Lung (tissue), 16 donors: ENCODE data around the gene CADM3. TPM values are rescaled to one million over a fixed set of nuclear protein-coding genes. Genes with fewer than 3 reads are reported as not detected.
A peak's percentile ranks its signal among the peaks of the same experiment; 100 is the strongest.

Experiments
- ATAC-seq: fragments of 200-7000 bp; cut with Tn5 transposase; one replicate; pipeline ENCODE4 v1.9.1; 2020; ENCODE audit warnings: moderate number of reproducible peaks; ENCODE audit not compliant: insufficient read depth, low FRiP score
- DNase-seq, 3 donors: peaks; one replicate each; pipeline ENCODE4 v3.0.0-alpha.2; 2013 to 2017
- H3K27ac ChIP-seq, 2 donors: one replicate each; pipeline ENCODE4 v1.5.1; 2013; ENCODE audit warnings: mild to moderate bottlenecking in 2 of 2, moderate library complexity in 2 of 2, control low read depth in 1 of 2, inconsistent platforms in 1 of 2, low read depth in 1 of 2, low read length in 1 of 2
- H3K27me3 ChIP-seq, 3 donors: one replicate each; pipeline ENCODE4 v1.5.1; 2013; ENCODE audit warnings: low read length in 2 of 3; ENCODE audit not compliant: control insufficient read depth in 3 of 3, insufficient read depth in 3 of 3
- H3K36me3 ChIP-seq, 4 donors: one replicate each; pipeline ENCODE4 v1.5.1; 2013; ENCODE audit warnings: low read length in 4 of 4, mild to moderate bottlenecking in 1 of 4, moderate library complexity in 1 of 4; ENCODE audit not compliant: control insufficient read depth in 4 of 4, insufficient read depth in 4 of 4
- H3K4me1 ChIP-seq, 5 donors: one replicate each; pipeline ENCODE4 v1.5.1; 2013; ENCODE audit warnings: low read length in 5 of 5, mild to moderate bottlenecking in 2 of 5, moderate library complexity in 1 of 5; ENCODE audit not compliant: control insufficient read depth in 5 of 5, insufficient read depth in 5 of 5
- H3K4me3 ChIP-seq: one replicate; pipeline ENCODE4 v1.5.1; 2013; ENCODE audit warnings: mild to moderate bottlenecking, control low read depth, moderate library complexity
- H3K9ac ChIP-seq, 2 donors: one replicate each; pipeline ENCODE4 v1.5.1; 2013; ENCODE audit warnings: low read length in 2 of 2, control low read depth in 1 of 2; ENCODE audit not compliant: insufficient read depth in 1 of 2
- H3K9me3 ChIP-seq, 4 donors: one replicate each; pipeline ENCODE4 v1.5.1; 2013; ENCODE audit warnings: low read length in 3 of 4, mild to moderate bottlenecking in 1 of 4, moderate library complexity in 1 of 4; ENCODE audit not compliant: control insufficient read depth in 4 of 4, insufficient read depth in 3 of 4
- WGBS, 2 donors: extraction: QIAGEN DNeasy Blood & Tissue Kit; methylation state at CpG; one replicate each; pipeline ENCODE4 v1.1.7; 2013; 5-methylcytosine and 5-hydroxymethylcytosine counted together
- long read RNA-seq, 5 donors: transcript quantifications; one replicate each; lab custom pipeline, GENCODE V29; 2026
- polyA plus RNA-seq, 2 donors: library from polyadenylated mRNA; stranded (reverse); fragments of 200-250 nt; gene quantifications; one replicate each; pipeline ENCODE4 v1.2.1, GENCODE V29; 2013
- total RNA-seq, 2 donors: library from RNA; depleted of rRNA in 1 of 2; stranded (reverse); fragments of >200 nt in 1 of 2; gene quantifications; one replicate each; pipeline ENCODE4 v1.2.1, GENCODE V29; 2014 to 2021
- TF ChIP-seq, protein P1 (sequence below): IDR thresholded peaks from 2 replicates; pipeline ENCODE4 v1.5.1; 2012; ENCODE audit warnings: mild to moderate bottlenecking; ENCODE audit errors: control extremely low read depth, extremely low read depth
- donor health status: control.
- donor health status: control.
- donor health status: Bipolar disorder and iron deficiency.
- donor health status: healthy.
- donor health status: DM: yes; HTN: yes; CAD: no.

Gene CADM3, protein sequence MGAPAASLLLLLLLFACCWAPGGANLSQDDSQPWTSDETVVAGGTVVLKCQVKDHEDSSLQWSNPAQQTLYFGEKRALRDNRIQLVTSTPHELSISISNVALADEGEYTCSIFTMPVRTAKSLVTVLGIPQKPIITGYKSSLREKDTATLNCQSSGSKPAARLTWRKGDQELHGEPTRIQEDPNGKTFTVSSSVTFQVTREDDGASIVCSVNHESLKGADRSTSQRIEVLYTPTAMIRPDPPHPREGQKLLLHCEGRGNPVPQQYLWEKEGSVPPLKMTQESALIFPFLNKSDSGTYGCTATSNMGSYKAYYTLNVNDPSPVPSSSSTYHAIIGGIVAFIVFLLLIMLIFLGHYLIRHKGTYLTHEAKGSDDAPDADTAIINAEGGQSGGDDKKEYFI
- total RNA-seq (1 to 10 TPM; 2.2 to 3.7 TPM), polyA plus RNA-seq (1 to 10 TPM in 1 of 2 donors, under 1 TPM in 1; 0.89 to 2.9 TPM)
- long read RNA-seq, donor 1, result 0 reads
- long read RNA-seq, donor 2, result 0 reads
- long read RNA-seq, donor 3, result 0 reads
- long read RNA-seq, donor 4, partial matches to known transcripts, result 0 of 1 reads
- long read RNA-seq, donor 4, other reads (novel, unspliced or antisense), result 0 of 1 reads
- long read RNA-seq, donor 5, partial matches to known transcripts, result 0 of 1 reads
- long read RNA-seq, donor 5, other reads (novel, unspliced or antisense), result 0 of 1 reads

DNA sequence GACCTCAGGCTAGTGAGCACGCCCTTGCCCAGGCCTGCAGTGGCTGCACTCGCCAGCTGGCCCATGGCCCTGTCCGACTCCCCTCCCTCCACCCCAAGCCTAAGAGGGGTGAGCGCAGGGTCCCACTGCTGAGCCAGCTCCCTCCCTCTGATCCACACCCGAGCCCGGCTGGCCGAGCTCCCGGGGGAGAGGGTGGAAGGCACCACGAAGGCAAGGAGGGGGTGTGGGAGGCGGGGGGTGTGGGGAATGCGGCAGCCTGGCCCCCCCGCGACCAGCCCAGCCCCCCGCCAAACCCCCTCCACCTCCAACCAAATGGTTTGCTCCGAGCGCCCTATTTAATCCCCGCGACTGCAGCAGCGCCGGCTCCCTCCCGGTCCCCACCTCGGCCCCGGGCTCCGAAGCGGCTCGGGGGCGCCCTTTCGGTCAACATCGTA is at the start of gene CADM3:
Gene CADM3, plus strand, starts transcription at position 362 of the 434 bp plus-strand sequence. CDS start 151 bp downstream, outside the sequence.
- peaks cover 0 to 9% (median 0%) of the 10 kb centered on the region in 5 donors for H3K4me1 ChIP-seq
- WGBS, 2 donors, result 6% methylated on average over 15 to 29 of the region's 29 CpGs
- ATAC-seq (no peak), DNase-seq (peak; percentile 22 to 51 (median 44))
- H3K4me3 ChIP-seq, result no peak within 1 kb of the TSS
- no peak within 1 kb of the TSS for H3K9ac ChIP-seq
- no peak within 1 kb of the TSS for H3K27ac ChIP-seq
- no peaks in the 10 kb centered on the region for H3K36me3 ChIP-seq
- peaks cover 0 to 3% (median 0%) of the 10 kb centered on the region in 4 donors for H3K9me3 ChIP-seq
- peaks cover 0 to 63% (median 11%) of the 10 kb centered on the region in 3 donors for H3K27me3 ChIP-seq
- TF ChIP-seq, protein P1, sequence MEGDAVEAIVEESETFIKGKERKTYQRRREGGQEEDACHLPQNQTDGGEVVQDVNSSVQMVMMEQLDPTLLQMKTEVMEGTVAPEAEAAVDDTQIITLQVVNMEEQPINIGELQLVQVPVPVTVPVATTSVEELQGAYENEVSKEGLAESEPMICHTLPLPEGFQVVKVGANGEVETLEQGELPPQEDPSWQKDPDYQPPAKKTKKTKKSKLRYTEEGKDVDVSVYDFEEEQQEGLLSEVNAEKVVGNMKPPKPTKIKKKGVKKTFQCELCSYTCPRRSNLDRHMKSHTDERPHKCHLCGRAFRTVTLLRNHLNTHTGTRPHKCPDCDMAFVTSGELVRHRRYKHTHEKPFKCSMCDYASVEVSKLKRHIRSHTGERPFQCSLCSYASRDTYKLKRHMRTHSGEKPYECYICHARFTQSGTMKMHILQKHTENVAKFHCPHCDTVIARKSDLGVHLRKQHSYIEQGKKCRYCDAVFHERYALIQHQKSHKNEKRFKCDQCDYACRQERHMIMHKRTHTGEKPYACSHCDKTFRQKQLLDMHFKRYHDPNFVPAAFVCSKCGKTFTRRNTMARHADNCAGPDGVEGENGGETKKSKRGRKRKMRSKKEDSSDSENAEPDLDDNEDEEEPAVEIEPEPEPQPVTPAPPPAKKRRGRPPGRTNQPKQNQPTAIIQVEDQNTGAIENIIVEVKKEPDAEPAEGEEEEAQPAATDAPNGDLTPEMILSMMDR, result no peak

DNA sequence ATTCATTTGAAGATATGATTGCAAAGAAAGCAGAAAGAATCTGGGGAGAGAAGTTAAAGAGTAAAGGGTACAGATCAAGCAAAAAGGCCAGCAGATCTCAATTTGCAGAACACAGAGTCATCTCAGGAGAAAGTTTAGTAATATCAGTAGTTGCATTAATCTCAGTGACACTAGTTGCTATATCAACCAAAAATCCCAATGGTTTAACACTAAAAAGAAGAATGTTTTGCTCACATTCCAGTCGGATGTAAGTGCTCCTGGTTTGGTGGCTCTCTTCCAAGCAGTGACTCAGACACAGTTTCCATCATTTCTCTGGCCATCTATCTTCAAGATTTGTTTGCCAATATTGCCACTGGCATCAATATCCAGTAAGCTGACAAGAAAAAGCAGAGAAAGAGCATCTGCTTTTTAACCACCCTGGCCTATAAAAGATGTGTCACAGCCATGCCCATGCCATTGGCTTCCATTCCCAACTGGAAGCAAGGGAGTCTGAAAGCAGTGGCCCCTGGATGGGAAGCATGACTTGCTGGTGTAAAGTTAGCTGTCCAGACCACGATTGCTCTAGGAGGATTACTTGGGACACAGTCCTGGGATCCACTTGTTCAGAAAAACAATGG is 49.3 kb upstream of the CADM3 start:
- Histone ChIP-seq H3K9ac (no peak overlapping the region), H3K27me3 (no peaks in the 10 kb centered on the region), H3K27ac (no peak overlapping the region), H3K9me3 (no peaks in the 10 kb centered on the region), H3K4me3 (no peak overlapping the region), H3K36me3 (no peaks in the 10 kb centered on the region), H3K4me1 (no peaks in the 10 kb centered on the region)
- no peak for DNase-seq
- no peak for ATAC-seq
- WGBS, 2 donors, result 58 to 75% methylated on average over 2 of the region's 2 CpGs
- TF ChIP-seq, protein P1, result no peak

DNA sequence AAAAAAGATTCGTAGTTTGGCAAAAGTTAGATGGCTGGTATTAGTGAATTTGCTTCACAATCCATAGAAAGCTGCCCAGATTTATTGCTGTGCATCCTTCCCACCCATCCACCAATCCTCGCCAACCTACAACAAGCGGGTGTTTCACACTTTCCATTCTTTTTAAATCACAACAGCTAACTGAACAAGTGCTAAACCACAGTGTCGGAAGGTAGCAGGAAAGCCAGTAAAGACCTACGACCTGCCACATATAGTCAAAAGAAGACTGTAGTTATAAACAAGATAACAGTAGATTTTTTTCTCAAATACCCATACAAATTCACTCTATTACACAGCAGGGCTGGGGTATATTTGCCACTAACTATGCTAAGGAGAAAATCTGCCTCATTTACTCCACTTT is 47.8 kb upstream of the CADM3 start:
- TF ChIP-seq, protein P1, result no peak

More for the DNA sequence above, 47.8 kb upstream of the CADM3 start:
- Histone ChIP-seq H3K4me1 (no peaks in the 10 kb centered on the region), H3K9me3 (no peaks in the 10 kb centered on the region), H3K4me3 (no peak overlapping the region), H3K36me3 (no peaks in the 10 kb centered on the region), H3K9ac (no peak overlapping the region), H3K27ac (no peak overlapping the region), H3K27me3 (no peaks in the 10 kb centered on the region)
- 84 to 88% methylated on average over 5 of the region's 5 CpGs for WGBS, 2 donors
- ATAC-seq (no peak), DNase-seq (no peak)
